ENCODE results near the gene LYZL1.
"Not testable (repeated sequence)": the region's sequence is repeated elsewhere in the genome, so short reads cannot be mapped to it uniquely, and the experiment has no call there.

Gene LYZL1

GRCh38 chr10:29263506-29263905 is 25.4 kb upstream of the LYZL1 start:
- DNase-seq (ENCODE audit: low spot score) = no peak

- no peak for DNase-seq (ENCODE audit: low spot score)
Observed at GRCh38 chr10:29265210-29265768, 23.6 kb upstream of the LYZL1 start.

- no peak for DNase-seq (ENCODE audit: low spot score)
Observed at GRCh38 chr10:29266641-29267040, 22.2 kb upstream of the LYZL1 start.

GRCh38 chr10:29268011-29268410 is 20.9 kb upstream of the LYZL1 start:
- no peak for DNase-seq (ENCODE audit: low spot score)

- DNase-seq (ENCODE audit: low spot score) = no peak
Observed at GRCh38 chr10:29269486-29269885, 19.4 kb upstream of the LYZL1 start.

GRCh38 chr10:29270883-29271282 is 18.0 kb upstream of the LYZL1 start:
- no peak for DNase-seq (ENCODE audit: low spot score)

- DNase-seq (ENCODE audit: low spot score) = no peak
Observed at GRCh38 chr10:29271877-29272276, 17.0 kb upstream of the LYZL1 start.

- DNase-seq (ENCODE audit: low spot score) = no peak
Observed at GRCh38 chr10:29273478-29273877, 15.4 kb upstream of the LYZL1 start.

- no peak for DNase-seq (ENCODE audit: low spot score)
Observed at GRCh38 chr10:29276251-29276850, 12.5 kb upstream of the LYZL1 start.

GRCh38 chr10:29277296-29277695 is 11.6 kb upstream of the LYZL1 start:
- no peak for DNase-seq (ENCODE audit: low spot score)

GRCh38 chr10:29279779-29280487 is 8.9 kb upstream of the LYZL1 start:
- no peak for DNase-seq (ENCODE audit: low spot score)

- DNase-seq (ENCODE audit: low spot score) = no peak
Observed at GRCh38 chr10:29280488-29280840, 8.4 kb upstream of the LYZL1 start.

GRCh38 chr10:29285624-29286051 is 3.2 kb upstream of the LYZL1 start:
- DNase-seq (ENCODE audit: low spot score) = no peak

- DNase-seq (ENCODE audit: low spot score) = no peak
Observed at GRCh38 chr10:29287635-29288034, 1.2 kb upstream of the LYZL1 start.

GRCh38 chr10:29291561-29291960 is 2.7 kb downstream of the LYZL1 start:
- DNase-seq (ENCODE audit: low spot score) = not testable (repeated sequence)

- DNase-seq (ENCODE audit: low spot score) = not testable (repeated sequence)
Observed at GRCh38 chr10:29292406-29292805, 3.5 kb downstream of the LYZL1 start.

GRCh38 chr10:29295813-29296212 is 6.9 kb downstream of the LYZL1 start:
- no peak for DNase-seq (ENCODE audit: low spot score)

GRCh38 chr10:29297678-29298077 is 8.8 kb downstream of the LYZL1 start:
- DNase-seq (ENCODE audit: low spot score) = no peak

GRCh38 chr10:29301359-29301910 is 12.6 kb downstream of the LYZL1 start:
- DNase-seq (ENCODE audit: low spot score) = no peak

- DNase-seq (ENCODE audit: low spot score) = no peak
Observed at GRCh38 chr10:29302499-29302898, 13.6 kb downstream of the LYZL1 start.

GRCh38 chr10:29304264-29304994 is 15.6 kb downstream of the LYZL1 start:
- DNase-seq (ENCODE audit: low spot score) = no peak

- DNase-seq (ENCODE audit: low spot score) = no peak
Observed at GRCh38 chr10:29304995-29305335, 16.1 kb downstream of the LYZL1 start.

- DNase-seq (ENCODE audit: low spot score) = no peak
Observed at GRCh38 chr10:29306688-29307087, 17.8 kb downstream of the LYZL1 start.

Measured in CD4-positive, alpha-beta T cell treated with Interleukin-6 at 100 ng/mL for 8 hours (primary cell).